GM23338 (cell line): ENCODE results near the gene PKHD1. TPM values are rescaled to one million over a fixed set of nuclear protein-coding genes. Genes with fewer than 3 reads are reported as not detected.

Source experiments
- ATAC-seq: fragments of 200-7000 bp; cut with Tn5 transposase; 3 replicates; pipeline ENCODE4 v1.9.1; 2020
- DNase-seq: peaks from one replicate; pipeline ENCODE4 v3.0.0-alpha.2; 2015; ENCODE audit warnings: low spot score
- H2AFZ ChIP-seq: fragments of 200-600 bp; sonication (generic); 2 replicates; pipeline ENCODE4 v1.8.0; 2016; ENCODE audit warnings: antibody characterized with exemption, mild to moderate bottlenecking, moderate library complexity
- H3F3A ChIP-seq: fragments of 200-600 bp; sonication (generic); replicated peaks from 2 replicates; pipeline ENCODE4 v1.8.0; 2017; ENCODE audit warnings: antibody characterized with exemption, mixed run types, low read depth
- H3K27ac ChIP-seq: fragments of 200-600 bp; sonication (generic); 2 replicates; pipeline ENCODE4 v1.6.1; 2016; ENCODE audit warnings: low read depth
- H3K27me3 ChIP-seq: fragments of 200-600 bp; sonication (generic); 2 replicates; pipeline ENCODE4 v1.8.0; 2016; ENCODE audit warnings: mild to moderate bottlenecking, mixed run types, moderate library complexity; ENCODE audit not compliant: insufficient read depth
- H3K36me3 ChIP-seq: fragments of 200-600 bp; sonication (generic); 2 replicates; pipeline ENCODE4 v1.8.0; 2016; ENCODE audit warnings: mild to moderate bottlenecking; ENCODE audit not compliant: insufficient read depth
- H3K4me1 ChIP-seq: fragments of 200-600 bp; sonication (generic); 2 replicates; pipeline ENCODE4 v1.8.0; 2016; ENCODE audit warnings: mild to moderate bottlenecking, moderate library complexity; ENCODE audit not compliant: insufficient read depth
- H3K4me2 ChIP-seq: fragments of 200-600 bp; sonication (generic); 2 replicates; pipeline ENCODE4 v1.7.1; 2017; ENCODE audit warnings: mixed run types
- H3K4me3 ChIP-seq: fragments of 200-600 bp; sonication (generic); 2 replicates; pipeline ENCODE4 v1.6.1; 2016; ENCODE audit warnings: mixed run types
- H3K79me2 ChIP-seq: fragments of 200-600 bp; sonication (generic); replicated peaks from 2 replicates; pipeline ENCODE4 v1.8.0; 2017; ENCODE audit warnings: mild to moderate bottlenecking; ENCODE audit not compliant: insufficient read depth
- H3K9me2 ChIP-seq: fragments of 200-600 bp; sonication (generic); 2 replicates; pipeline ENCODE4 v1.8.0; 2017; ENCODE audit not compliant: insufficient read depth
- H4K20me1 ChIP-seq: fragments of 200-600 bp; sonication (generic); replicated peaks from 2 replicates; pipeline ENCODE4 v1.8.0; 2017; ENCODE audit warnings: mild to moderate bottlenecking; ENCODE audit not compliant: insufficient read depth
- H3K27ac Mint-ChIP-seq: 2 replicates; pipeline ENCODE4 v1.8.0; 2020; ENCODE audit warnings: inconsistent platforms, mild to moderate bottlenecking, moderate library complexity, mixed read lengths
- H3K27me3 Mint-ChIP-seq: 3 replicates; pipeline ENCODE4 v1.8.0; 2022; ENCODE audit warnings: low read depth, mild to moderate bottlenecking, moderate library complexity, mixed read lengths, inconsistent platforms; ENCODE audit not compliant: insufficient read depth, poor library complexity
- H3K36me3 Mint-ChIP-seq: 3 replicates; pipeline ENCODE4 v1.8.0; 2021; ENCODE audit warnings: low read depth, mild to moderate bottlenecking, inconsistent platforms, moderate library complexity, mixed read lengths
- H3K4me1 Mint-ChIP-seq: 3 replicates; pipeline ENCODE4 v1.8.0; 2020; ENCODE audit warnings: mild to moderate bottlenecking, inconsistent platforms, mixed read lengths
- H3K4me3 Mint-ChIP-seq: 3 replicates; pipeline ENCODE4 v1.8.0; 2021; ENCODE audit warnings: moderate library complexity, mild to moderate bottlenecking, inconsistent platforms, mixed read lengths
- H3K9me3 Mint-ChIP-seq: 3 replicates; pipeline ENCODE4 v1.8.0; 2020; ENCODE audit warnings: moderate library complexity, mild to moderate bottlenecking, inconsistent platforms, mixed read lengths
- CREB1 ChIP-seq: fragments of 250-450 bp; sonication (Bioruptor Pico); IDR thresholded peaks from 2 replicates; pipeline ENCODE4 v1.5.0; 2020; ENCODE audit warnings: low read depth, mild to moderate bottlenecking, moderate library complexity
- EZH2 ChIP-seq: fragments of 200-600 bp; sonication (generic); IDR thresholded peaks from one replicate; pipeline ENCODE4 v1.8.0; 2017; ENCODE audit warnings: antibody characterized with exemption, mild to moderate bottlenecking, low read depth; ENCODE audit not compliant: unreplicated experiment
- EZH2phosphoT487 ChIP-seq: fragments of 200-600 bp; sonication (generic); IDR thresholded peaks from one replicate; pipeline ENCODE4 v1.8.1; 2018; ENCODE audit warnings: antibody characterized with exemption; ENCODE audit not compliant: unreplicated experiment
- JUNB ChIP-seq: IDR thresholded peaks from one replicate; pipeline ENCODE4 v1.6.1; 2016; ENCODE audit warnings: antibody characterized with exemption; ENCODE audit not compliant: unreplicated experiment
- NANOG ChIP-seq: IDR thresholded peaks from 2 replicates; pipeline ENCODE4 v1.6.1; 2016; ENCODE audit warnings: antibody characterized with exemption, borderline replicate concordance
- POLR2AphosphoS5 ChIP-seq: IDR thresholded peaks from 2 replicates; pipeline ENCODE4 v1.6.1; 2016; ENCODE audit warnings: antibody characterized with exemption, low read depth
- STAT1 ChIP-seq: IDR thresholded peaks from one replicate; pipeline ENCODE4 v1.6.1; 2016; ENCODE audit warnings: antibody characterized with exemption; ENCODE audit not compliant: unreplicated experiment
- ZNF114 ChIP-seq: fragments of 250-450 bp; sonication (Bioruptor Pico); IDR thresholded peaks from 2 replicates; pipeline ENCODE4 v1.5.0; 2020; ENCODE audit warnings: mild to moderate bottlenecking, moderate library complexity
- ZNF331 ChIP-seq: fragments of 250-450 bp; sonication (Bioruptor Pico); IDR thresholded peaks from 2 replicates; pipeline ENCODE4 v1.5.0; 2020; ENCODE audit warnings: low read depth, mild to moderate bottlenecking, moderate library complexity
- polyA plus RNA-seq: library from polyadenylated mRNA; unstranded; fragments of >200 nt; fragmentation: Nextera tagmentation; extraction: Ambion mirVana; gene quantifications from 2 replicates; pipeline ENCODE4 v1.2.1, GENCODE V29; 2016
- total RNA-seq: library from RNA; depleted of rRNA; stranded (reverse); fragments of >200 nt; shearing (Covaris generic); gene quantifications from 2 replicates; pipeline ENCODE4 v1.2.3, GENCODE V29; 2014
- TF ChIP-seq, protein P1 (sequence below): IDR thresholded peaks from 2 replicates; pipeline ENCODE4 v1.6.1; 2016; ENCODE audit warnings: antibody characterized with exemption
- TF ChIP-seq, protein P2 (sequence below): fragments of 250-450 bp; sonication (Bioruptor Pico); IDR thresholded peaks from 2 replicates; pipeline ENCODE4 v1.5.0; 2020; ENCODE audit warnings: mild to moderate bottlenecking, moderate library complexity
- TF ChIP-seq, protein P3 (sequence below), 2 experiments: fragments of 200-600 bp in 1 of 2; sonication (generic) in 1 of 2; conservative IDR thresholded peaks; 2 replicates each; pipeline versions ENCODE4 v1.5.1 to v1.6.1; 2016 to 2017; ENCODE audit warnings: antibody characterized with exemption in 2 of 2, low read depth in 2 of 2, mild to moderate bottlenecking in 2 of 2, moderate library complexity in 1 of 2
- TF ChIP-seq, protein P4 (sequence below): IDR thresholded peaks from one replicate; pipeline ENCODE4 v1.6.1; 2018; ENCODE audit warnings: antibody characterized with exemption; ENCODE audit not compliant: unreplicated experiment

Gene PKHD1
- total and polyA plus RNA-seq, 2 experiments from 2014 or later = 0.03 to 0.07 TPM

DNA sequence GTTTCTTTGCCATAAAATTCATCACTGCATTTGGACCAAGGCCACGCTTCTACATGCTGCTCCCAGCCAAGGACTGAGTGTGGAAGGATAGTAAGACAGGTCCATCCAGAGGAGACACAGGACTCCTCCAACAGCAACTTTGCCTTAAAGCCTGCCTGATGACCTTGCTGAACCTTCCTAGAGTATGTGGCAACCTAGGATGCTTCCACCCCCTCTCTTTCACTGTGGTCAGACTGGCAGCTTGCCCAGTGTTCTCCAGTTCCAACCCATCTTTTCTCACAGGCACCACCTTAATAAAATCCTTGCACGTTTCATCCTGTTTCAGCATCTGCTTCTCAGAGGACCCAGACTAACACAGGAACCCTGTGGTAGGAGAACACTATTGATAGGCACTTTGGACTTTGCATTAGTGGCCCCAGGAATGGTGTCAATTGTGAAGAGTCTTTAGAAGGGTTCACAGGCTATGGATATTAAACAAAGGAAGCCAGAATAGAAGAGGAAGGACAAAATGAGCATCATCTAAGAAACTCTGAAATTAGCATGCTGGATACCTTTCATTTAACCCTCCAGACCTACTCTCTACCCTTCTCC, 2.4 kb upstream of the PKHD1 start:
- Histone ChIP-seq H3K79me2 (no peaks in the 10 kb centered on the region), H3K4me3 (no peak overlapping the region), H2AFZ (no peak overlapping the region), H3F3A (no peaks in the 10 kb centered on the region), H3K4me2 (no peak overlapping the region), H3K4me1 (no peaks in the 10 kb centered on the region), H3K36me3 (no peaks in the 10 kb centered on the region), H3K9me2 (no peaks in the 10 kb centered on the region; the same call in 1 of the 2 replicates), H4K20me1 (no peaks in the 10 kb centered on the region), H3K27ac (no peak overlapping the region), H3K27me3 (no peaks in the 10 kb centered on the region)
- H3K27ac Mint-ChIP-seq = no peak overlapping the region
- H3K4me3 Mint-ChIP-seq = no peak overlapping the region
- TF ChIP-seq ZNF331 (CRISPR knock-in tag) (no peak), EZH2 (no peak), STAT1 (no peak), POLR2AphosphoS5 (no peak), CREB1 (CRISPR knock-in tag) (no peak), EZH2phosphoT487 (no peak), JUNB (no peak), NANOG (no peak), ZNF114 (CRISPR knock-in tag) (no peak)
- TF ChIP-seq, protein P1, sequence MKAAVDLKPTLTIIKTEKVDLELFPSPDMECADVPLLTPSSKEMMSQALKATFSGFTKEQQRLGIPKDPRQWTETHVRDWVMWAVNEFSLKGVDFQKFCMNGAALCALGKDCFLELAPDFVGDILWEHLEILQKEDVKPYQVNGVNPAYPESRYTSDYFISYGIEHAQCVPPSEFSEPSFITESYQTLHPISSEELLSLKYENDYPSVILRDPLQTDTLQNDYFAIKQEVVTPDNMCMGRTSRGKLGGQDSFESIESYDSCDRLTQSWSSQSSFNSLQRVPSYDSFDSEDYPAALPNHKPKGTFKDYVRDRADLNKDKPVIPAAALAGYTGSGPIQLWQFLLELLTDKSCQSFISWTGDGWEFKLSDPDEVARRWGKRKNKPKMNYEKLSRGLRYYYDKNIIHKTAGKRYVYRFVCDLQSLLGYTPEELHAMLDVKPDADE = no peak
- TF ChIP-seq, protein P2, sequence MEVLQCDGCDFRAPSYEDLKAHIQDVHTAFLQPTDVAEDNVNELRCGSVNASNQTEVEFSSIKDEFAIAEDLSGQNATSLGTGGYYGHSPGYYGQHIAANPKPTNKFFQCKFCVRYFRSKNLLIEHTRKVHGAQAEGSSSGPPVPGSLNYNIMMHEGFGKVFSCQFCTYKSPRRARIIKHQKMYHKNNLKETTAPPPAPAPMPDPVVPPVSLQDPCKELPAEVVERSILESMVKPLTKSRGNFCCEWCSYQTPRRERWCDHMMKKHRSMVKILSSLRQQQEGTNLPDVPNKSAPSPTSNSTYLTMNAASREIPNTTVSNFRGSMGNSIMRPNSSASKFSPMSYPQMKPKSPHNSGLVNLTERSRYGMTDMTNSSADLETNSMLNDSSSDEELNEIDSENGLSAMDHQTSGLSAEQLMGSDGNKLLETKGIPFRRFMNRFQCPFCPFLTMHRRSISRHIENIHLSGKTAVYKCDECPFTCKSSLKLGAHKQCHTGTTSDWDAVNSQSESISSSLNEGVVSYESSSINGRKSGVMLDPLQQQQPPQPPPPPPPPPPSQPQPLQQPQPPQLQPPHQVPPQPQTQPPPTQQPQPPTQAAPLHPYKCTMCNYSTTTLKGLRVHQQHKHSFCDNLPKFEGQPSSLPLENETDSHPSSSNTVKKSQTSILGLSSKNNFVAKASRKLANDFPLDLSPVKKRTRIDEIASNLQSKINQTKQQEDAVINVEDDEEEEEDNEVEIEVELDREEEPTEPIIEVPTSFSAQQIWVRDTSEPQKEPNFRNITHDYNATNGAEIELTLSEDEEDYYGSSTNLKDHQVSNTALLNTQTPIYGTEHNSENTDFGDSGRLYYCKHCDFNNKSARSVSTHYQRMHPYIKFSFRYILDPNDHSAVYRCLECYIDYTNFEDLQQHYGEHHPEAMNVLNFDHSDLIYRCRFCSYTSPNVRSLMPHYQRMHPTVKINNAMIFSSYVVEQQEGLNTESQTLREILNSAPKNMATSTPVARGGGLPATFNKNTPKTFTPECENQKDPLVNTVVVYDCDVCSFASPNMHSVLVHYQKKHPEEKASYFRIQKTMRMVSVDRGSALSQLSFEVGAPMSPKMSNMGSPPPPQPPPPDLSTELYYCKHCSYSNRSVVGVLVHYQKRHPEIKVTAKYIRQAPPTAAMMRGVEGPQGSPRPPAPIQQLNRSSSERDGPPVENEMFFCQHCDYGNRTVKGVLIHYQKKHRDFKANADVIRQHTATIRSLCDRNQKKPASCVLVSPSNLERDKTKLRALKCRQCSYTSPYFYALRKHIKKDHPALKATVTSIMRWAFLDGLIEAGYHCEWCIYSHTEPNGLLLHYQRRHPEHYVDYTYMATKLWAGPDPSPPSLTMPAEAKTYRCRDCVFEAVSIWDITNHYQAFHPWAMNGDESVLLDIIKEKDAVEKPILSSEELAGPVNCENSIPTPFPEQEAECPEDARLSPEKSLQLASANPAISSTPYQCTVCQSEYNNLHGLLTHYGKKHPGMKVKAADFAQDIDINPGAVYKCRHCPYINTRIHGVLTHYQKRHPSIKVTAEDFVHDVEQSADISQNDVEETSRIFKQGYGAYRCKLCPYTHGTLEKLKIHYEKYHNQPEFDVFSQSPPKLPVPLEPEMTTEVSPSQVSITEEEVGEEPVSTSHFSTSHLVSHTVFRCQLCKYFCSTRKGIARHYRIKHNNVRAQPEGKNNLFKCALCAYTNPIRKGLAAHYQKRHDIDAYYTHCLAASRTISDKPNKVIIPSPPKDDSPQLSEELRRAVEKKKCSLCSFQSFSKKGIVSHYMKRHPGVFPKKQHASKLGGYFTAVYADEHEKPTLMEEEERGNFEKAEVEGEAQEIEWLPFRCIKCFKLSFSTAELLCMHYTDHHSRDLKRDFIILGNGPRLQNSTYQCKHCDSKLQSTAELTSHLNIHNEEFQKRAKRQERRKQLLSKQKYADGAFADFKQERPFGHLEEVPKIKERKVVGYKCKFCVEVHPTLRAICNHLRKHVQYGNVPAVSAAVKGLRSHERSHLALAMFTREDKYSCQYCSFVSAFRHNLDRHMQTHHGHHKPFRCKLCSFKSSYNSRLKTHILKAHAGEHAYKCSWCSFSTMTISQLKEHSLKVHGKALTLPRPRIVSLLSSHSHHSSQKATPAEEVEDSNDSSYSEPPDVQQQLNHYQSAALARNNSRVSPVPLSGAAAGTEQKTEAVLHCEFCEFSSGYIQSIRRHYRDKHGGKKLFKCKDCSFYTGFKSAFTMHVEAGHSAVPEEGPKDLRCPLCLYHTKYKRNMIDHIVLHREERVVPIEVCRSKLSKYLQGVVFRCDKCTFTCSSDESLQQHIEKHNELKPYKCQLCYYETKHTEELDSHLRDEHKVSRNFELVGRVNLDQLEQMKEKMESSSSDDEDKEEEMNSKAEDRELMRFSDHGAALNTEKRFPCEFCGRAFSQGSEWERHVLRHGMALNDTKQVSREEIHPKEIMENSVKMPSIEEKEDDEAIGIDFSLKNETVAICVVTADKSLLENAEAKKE (CRISPR knock-in tag) = no peak
- TF ChIP-seq, protein P3, sequence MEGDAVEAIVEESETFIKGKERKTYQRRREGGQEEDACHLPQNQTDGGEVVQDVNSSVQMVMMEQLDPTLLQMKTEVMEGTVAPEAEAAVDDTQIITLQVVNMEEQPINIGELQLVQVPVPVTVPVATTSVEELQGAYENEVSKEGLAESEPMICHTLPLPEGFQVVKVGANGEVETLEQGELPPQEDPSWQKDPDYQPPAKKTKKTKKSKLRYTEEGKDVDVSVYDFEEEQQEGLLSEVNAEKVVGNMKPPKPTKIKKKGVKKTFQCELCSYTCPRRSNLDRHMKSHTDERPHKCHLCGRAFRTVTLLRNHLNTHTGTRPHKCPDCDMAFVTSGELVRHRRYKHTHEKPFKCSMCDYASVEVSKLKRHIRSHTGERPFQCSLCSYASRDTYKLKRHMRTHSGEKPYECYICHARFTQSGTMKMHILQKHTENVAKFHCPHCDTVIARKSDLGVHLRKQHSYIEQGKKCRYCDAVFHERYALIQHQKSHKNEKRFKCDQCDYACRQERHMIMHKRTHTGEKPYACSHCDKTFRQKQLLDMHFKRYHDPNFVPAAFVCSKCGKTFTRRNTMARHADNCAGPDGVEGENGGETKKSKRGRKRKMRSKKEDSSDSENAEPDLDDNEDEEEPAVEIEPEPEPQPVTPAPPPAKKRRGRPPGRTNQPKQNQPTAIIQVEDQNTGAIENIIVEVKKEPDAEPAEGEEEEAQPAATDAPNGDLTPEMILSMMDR (conservative IDR thresholded peaks at IDR 0.05; ENCODE audit: low read depth in 2 of 2) = no peak
- TF ChIP-seq, protein P4, sequence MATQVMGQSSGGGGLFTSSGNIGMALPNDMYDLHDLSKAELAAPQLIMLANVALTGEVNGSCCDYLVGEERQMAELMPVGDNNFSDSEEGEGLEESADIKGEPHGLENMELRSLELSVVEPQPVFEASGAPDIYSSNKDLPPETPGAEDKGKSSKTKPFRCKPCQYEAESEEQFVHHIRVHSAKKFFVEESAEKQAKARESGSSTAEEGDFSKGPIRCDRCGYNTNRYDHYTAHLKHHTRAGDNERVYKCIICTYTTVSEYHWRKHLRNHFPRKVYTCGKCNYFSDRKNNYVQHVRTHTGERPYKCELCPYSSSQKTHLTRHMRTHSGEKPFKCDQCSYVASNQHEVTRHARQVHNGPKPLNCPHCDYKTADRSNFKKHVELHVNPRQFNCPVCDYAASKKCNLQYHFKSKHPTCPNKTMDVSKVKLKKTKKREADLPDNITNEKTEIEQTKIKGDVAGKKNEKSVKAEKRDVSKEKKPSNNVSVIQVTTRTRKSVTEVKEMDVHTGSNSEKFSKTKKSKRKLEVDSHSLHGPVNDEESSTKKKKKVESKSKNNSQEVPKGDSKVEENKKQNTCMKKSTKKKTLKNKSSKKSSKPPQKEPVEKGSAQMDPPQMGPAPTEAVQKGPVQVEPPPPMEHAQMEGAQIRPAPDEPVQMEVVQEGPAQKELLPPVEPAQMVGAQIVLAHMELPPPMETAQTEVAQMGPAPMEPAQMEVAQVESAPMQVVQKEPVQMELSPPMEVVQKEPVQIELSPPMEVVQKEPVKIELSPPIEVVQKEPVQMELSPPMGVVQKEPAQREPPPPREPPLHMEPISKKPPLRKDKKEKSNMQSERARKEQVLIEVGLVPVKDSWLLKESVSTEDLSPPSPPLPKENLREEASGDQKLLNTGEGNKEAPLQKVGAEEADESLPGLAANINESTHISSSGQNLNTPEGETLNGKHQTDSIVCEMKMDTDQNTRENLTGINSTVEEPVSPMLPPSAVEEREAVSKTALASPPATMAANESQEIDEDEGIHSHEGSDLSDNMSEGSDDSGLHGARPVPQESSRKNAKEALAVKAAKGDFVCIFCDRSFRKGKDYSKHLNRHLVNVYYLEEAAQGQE = no peak
- peaks cover 2% of the 10 kb centered on the region; the same call in 2 of the 3 replicates for H3K36me3 Mint-ChIP-seq
- no peak for DNase-seq
- H3K27me3 Mint-ChIP-seq = peaks cover 2% of the 10 kb centered on the region
- ATAC-seq = no peak
- H3K4me1 Mint-ChIP-seq = peaks cover 8% of the 10 kb centered on the region; the same call in 2 of the 3 replicates
- H3K9me3 Mint-ChIP-seq = peaks cover 7% of the 10 kb centered on the region; the same call in 2 of the 3 replicates
